H9 (cell line): Measurements from ENCODE around the gene PTBP3. TPM values are rescaled to one million over a fixed set of nuclear protein-coding genes. Genes with fewer than 3 reads are reported as not detected.

Experiments
- DNase-seq: peaks from one replicate; pipeline ENCODE4 v3.0.0-alpha.2; 2017
- H2AFZ ChIP-seq: one replicate; pipeline ENCODE4 v1.6.1; 2013; ENCODE audit warnings: mild to moderate bottlenecking, low read length, control low read depth, moderate library complexity
- H2AK5ac ChIP-seq: 2 replicates; pipeline ENCODE4 v1.6.1; 2013; ENCODE audit warnings: low read length, control low read depth, mixed read lengths; ENCODE audit not compliant: insufficient read length
- H2BK120ac ChIP-seq: one replicate; pipeline ENCODE4 v1.6.1; 2013; ENCODE audit warnings: low read depth, mild to moderate bottlenecking, low read length, control low read depth, inconsistent platforms; ENCODE audit not compliant: poor library complexity, severe bottlenecking
- H2BK12ac ChIP-seq: 2 replicates; pipeline ENCODE4 v1.6.1; 2013; ENCODE audit warnings: low read length, control low read depth, mixed read lengths, low read depth; ENCODE audit not compliant: insufficient read length
- H2BK15ac ChIP-seq: 2 replicates; pipeline ENCODE4 v1.6.1; 2013; ENCODE audit warnings: low read depth, low read length, control low read depth
- H2BK20ac ChIP-seq: one replicate; pipeline ENCODE4 v1.6.1; 2013; ENCODE audit warnings: low read depth, mild to moderate bottlenecking, low read length, control low read depth, inconsistent platforms; ENCODE audit not compliant: poor library complexity, severe bottlenecking
- H2BK5ac ChIP-seq: 2 replicates; pipeline ENCODE4 v1.6.1; 2013; ENCODE audit warnings: low read length, control low read depth, mixed read lengths; ENCODE audit not compliant: insufficient read length
- H3K14ac ChIP-seq: 2 replicates; pipeline ENCODE4 v1.6.1; 2013; ENCODE audit warnings: low read length, control low read depth; ENCODE audit not compliant: insufficient read depth
- H3K18ac ChIP-seq: 2 replicates; pipeline ENCODE4 v1.6.1; 2013; ENCODE audit warnings: low read depth, mild to moderate bottlenecking, mixed read lengths, low read length, control low read depth; ENCODE audit not compliant: insufficient read length
- H3K23ac ChIP-seq: 2 replicates; pipeline ENCODE4 v1.6.1; 2013; ENCODE audit warnings: low read length, control low read depth, mixed read lengths, low read depth; ENCODE audit not compliant: insufficient read length
- H3K23me2 ChIP-seq: 2 replicates; pipeline ENCODE4 v1.6.1; 2013; ENCODE audit warnings: low read depth, mild to moderate bottlenecking, mixed read lengths, low read length, control low read depth; ENCODE audit not compliant: insufficient read length, poor library complexity, severe bottlenecking
- H3K27ac ChIP-seq: 2 replicates; pipeline ENCODE4 v1.5.1; 2013; ENCODE audit warnings: low read length, control low read depth, mixed read lengths, low read depth; ENCODE audit not compliant: insufficient read length
- H3K27me3 ChIP-seq: 2 replicates; pipeline ENCODE4 v1.6.1; 2013; ENCODE audit warnings: low read length, control low read depth, inconsistent platforms; ENCODE audit not compliant: insufficient read depth
- H3K4ac ChIP-seq: 2 replicates; pipeline ENCODE4 v1.6.1; 2013; ENCODE audit warnings: low read depth, mild to moderate bottlenecking, control low read depth, inconsistent platforms, low read length, moderate library complexity
- H3K4me1 ChIP-seq: 2 replicates; pipeline ENCODE4 v1.6.1; 2013; ENCODE audit warnings: low read length, control low read depth, inconsistent platforms; ENCODE audit not compliant: insufficient read depth
- H3K4me2 ChIP-seq: 2 replicates; pipeline ENCODE4 v1.6.1; 2013; ENCODE audit warnings: low read length, control low read depth, mixed read lengths; ENCODE audit not compliant: insufficient read length, insufficient read depth
- H3K56ac ChIP-seq: 2 replicates; pipeline ENCODE4 v1.6.1; 2013; ENCODE audit warnings: low read depth, mild to moderate bottlenecking, mixed read lengths, low read length, control low read depth; ENCODE audit not compliant: insufficient read length
- H3K79me1 ChIP-seq: 2 replicates; pipeline ENCODE4 v1.6.1; 2013; ENCODE audit warnings: low read depth, mild to moderate bottlenecking, moderate library complexity, low read length, control low read depth, inconsistent platforms; ENCODE audit not compliant: insufficient read depth, poor library complexity, severe bottlenecking
- H3K79me2 ChIP-seq: 2 replicates; pipeline ENCODE4 v1.6.1; 2013; ENCODE audit warnings: low read length, control low read depth, inconsistent platforms; ENCODE audit not compliant: insufficient read depth
- H3K9ac ChIP-seq: 2 replicates; pipeline ENCODE4 v1.6.1; 2013; ENCODE audit warnings: low read length, control low read depth, mixed read lengths; ENCODE audit not compliant: insufficient read length; ENCODE audit errors: extremely low read depth
- H3K9me3 ChIP-seq: one replicate; pipeline ENCODE4 v1.6.1; 2013; ENCODE audit warnings: low read depth, low read length, inconsistent platforms; ENCODE audit not compliant: control insufficient read depth
- H3T11ph ChIP-seq: one replicate; pipeline ENCODE4 v1.6.1; 2013; ENCODE audit warnings: mild to moderate bottlenecking, low read length, control low read depth, inconsistent platforms
- H4K20me1 ChIP-seq: one replicate; pipeline ENCODE4 v1.6.1; 2013; ENCODE audit not compliant: control insufficient read depth, insufficient read length, insufficient read depth
- H4K5ac ChIP-seq: 2 replicates; pipeline ENCODE4 v1.6.1; 2013; ENCODE audit warnings: low read depth, mild to moderate bottlenecking, mixed read lengths, low read length, control low read depth; ENCODE audit not compliant: insufficient read length
- H4K8ac ChIP-seq: replicated peaks from 2 replicates; pipeline ENCODE4 v1.6.1; 2013; ENCODE audit warnings: low read length, control low read depth, mixed read lengths, low read depth; ENCODE audit not compliant: insufficient read length
- H4K91ac ChIP-seq: 2 replicates; pipeline ENCODE4 v1.6.1; 2013; ENCODE audit warnings: low read depth, mild to moderate bottlenecking, moderate library complexity, mixed read lengths, low read length, control low read depth; ENCODE audit not compliant: insufficient read length
- H3K27ac Mint-ChIP-seq, 3 experiments: 2 replicates in 2 of 3; 3 replicates in 1 of 3; pipeline ENCODE4 v1.8.0; 2020 to 2021; ENCODE audit warnings: mixed read lengths in 3 of 3, mild to moderate bottlenecking in 1 of 3, moderate library complexity in 1 of 3
- H3K27me3 Mint-ChIP-seq: 2 replicates; pipeline ENCODE4 v1.8.0; 2021; ENCODE audit warnings: low read depth, mild to moderate bottlenecking, moderate library complexity, mixed read lengths
- H3K36me3 Mint-ChIP-seq, 3 experiments: 2 replicates in 2 of 3; 3 replicates in 1 of 3; pipeline ENCODE4 v1.8.0; 2020 to 2021; ENCODE audit warnings: low read depth in 3 of 3, mixed read lengths in 3 of 3; ENCODE audit not compliant: insufficient read depth in 1 of 3
- H3K4me1 Mint-ChIP-seq, 2 experiments: 2 replicates each; pipeline ENCODE4 v1.8.0; 2020; ENCODE audit warnings: mixed read lengths in 2 of 2
- H3K4me3 Mint-ChIP-seq, 2 experiments: 2 replicates in 1 of 2; 3 replicates in 1 of 2; pipeline ENCODE4 v1.8.0; 2020 to 2021; ENCODE audit warnings: mild to moderate bottlenecking in 2 of 2, mixed read lengths in 2 of 2, moderate library complexity in 1 of 2
- H3K9me3 Mint-ChIP-seq, 2 experiments: 2 replicates in 1 of 2; 3 replicates in 1 of 2; pipeline ENCODE4 v1.8.0; 2020; ENCODE audit warnings: mild to moderate bottlenecking in 2 of 2, mixed read lengths in 2 of 2, moderate library complexity in 1 of 2
- CTCF ChIP-seq: fragments of 200-600 bp; sonication (generic); conservative IDR thresholded peaks from 3 replicates; pipeline ENCODE4 v1.8.0; 2021; ENCODE audit warnings: antibody characterized with exemption, mild to moderate bottlenecking
- WGBS: extraction: QIAGEN DNeasy Blood & Tissue Kit; methylation state at CpG from one replicate; pipeline ENCODE4 v1.1.7; 2013; ENCODE audit warnings: missing lambda C conversion rate, low lambda C conversion rate, mixed read lengths; ENCODE audit not compliant: insufficient read length; ENCODE audit errors: extremely low coverage; 5-methylcytosine and 5-hydroxymethylcytosine counted together
- total RNA-seq: library from RNA; stranded (reverse); gene quantifications from 2 replicates; pipeline ENCODE4 v1.2.1, GENCODE V29; 2021

PTBP3 gene
- total RNA-seq, 1 experiment from 2014 or later, result 89.5 TPM

DNA sequence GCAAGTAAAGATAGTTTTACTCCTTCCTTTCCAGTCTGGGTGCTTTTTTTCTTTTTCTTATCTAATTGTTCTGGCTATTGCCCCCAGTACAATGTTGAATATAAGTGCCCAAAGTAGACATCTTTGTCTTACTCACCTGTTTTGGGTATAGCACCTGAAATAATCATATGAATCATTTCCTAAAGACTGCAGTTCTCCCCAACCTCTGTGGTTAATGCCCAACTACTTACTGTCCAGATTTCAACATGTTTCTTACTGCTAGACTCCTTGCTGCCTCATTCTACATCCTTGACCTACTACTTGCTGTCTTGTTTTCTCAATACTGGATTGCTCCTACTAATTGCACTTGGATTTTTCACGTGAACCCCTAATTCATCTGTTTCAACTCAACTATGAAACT lies 37.6 kb upstream of the PTBP3 start:
- H3K14ac ChIP-seq, result no peak overlapping the region
- no peak overlapping the region for H2AFZ ChIP-seq
- no peaks in the 10 kb centered on the region for H3K23me2 ChIP-seq
- H3K27me3 Mint-ChIP-seq, result no peaks in the 10 kb centered on the region
- DNase-seq, result no peak
- no peak for TF ChIP-seq CTCF
- no peaks in the 10 kb centered on the region for H3K9me3 ChIP-seq
- no peak overlapping the region for H3K18ac ChIP-seq
- no peak overlapping the region for H4K5ac ChIP-seq
- no peaks in the 10 kb centered on the region for H3K4me1 ChIP-seq
- H3K4me1 Mint-ChIP-seq, result 0 out of 4 replicates have a peak, but pooled peaks cover 0 to 5% of the 10 kb centered on the region in 2 experiments
- no peak overlapping the region for H2AK5ac ChIP-seq
- H3K79me1 ChIP-seq, result no peaks in the 10 kb centered on the region
- H3T11ph ChIP-seq, result no peak overlapping the region
- H3K27ac Mint-ChIP-seq, result no peak overlapping the region
- peaks cover 13 to 29% (median 23%) of the 10 kb centered on the region in 3 experiments for H3K36me3 Mint-ChIP-seq
- no peak overlapping the region for H4K91ac ChIP-seq
- H2BK15ac ChIP-seq, result no peak overlapping the region
- no peak overlapping the region for H3K9ac ChIP-seq
- H3K79me2 ChIP-seq, result no peaks in the 10 kb centered on the region
- peaks cover 27 to 32% of the 10 kb centered on the region in 2 experiments for H3K9me3 Mint-ChIP-seq
- no peaks in the 10 kb centered on the region for H4K20me1 ChIP-seq
- no peak overlapping the region for H2BK120ac ChIP-seq
- no peak overlapping the region for H3K56ac ChIP-seq
- no peaks in the 10 kb centered on the region for H3K27me3 ChIP-seq
- no peak overlapping the region for H3K23ac ChIP-seq
- no peak overlapping the region for H3K27ac ChIP-seq
- no peak overlapping the region for H2BK5ac ChIP-seq
- H3K4me3 Mint-ChIP-seq, result no peak overlapping the region
- no peak overlapping the region for H3K4me2 ChIP-seq
- WGBS, result no CpG with 5 or more reads among the region's 1 CpG
- H3K4ac ChIP-seq, result no peak overlapping the region
- no peak overlapping the region for H2BK20ac ChIP-seq
- no peak overlapping the region for H4K8ac ChIP-seq
- H2BK12ac ChIP-seq, result no peak overlapping the region
